HCT116 (cell line): ENCODE data around the gene KRTAP19-4. TPM values are rescaled to one million over a fixed set of nuclear protein-coding genes. Genes with fewer than 3 reads are reported as not detected.

Source experiments
- ATAC-seq: fragments of 200-7000 bp; cut with Tn5 transposase; 2 replicates; pipeline ENCODE4 v1.9.1; 2020; ENCODE audit warnings: mild to moderate bottlenecking, moderate library complexity
- BruUV-seq: library from RNA; stranded (reverse); fragments of 400-500 nt; replicated peaks from 2 replicates; lab custom pipeline; 2021; lab: Mats Ljungman, UMichigan
- CTCF ChIA-PET: fragments of 300-600 bp; sonication (Branson Sonifier 250); formaldehyde crosslinking; loops from one replicate; lab custom pipeline; 2021; ENCODE audit warnings: antibody characterized with exemption; lab: Charles Lee
- POLR2A ChIA-PET: fragments of 300-600, 350-600 bp; sonication (Branson Sonifier 250); formaldehyde crosslinking; loops from one replicate; lab custom pipeline; 2021; ENCODE audit warnings: antibody characterized with exemption; lab: Charles Lee
- RAD21 ChIA-PET, 2 experiments: fragments of 300-600 bp; sonication (Branson Sonifier 250); formaldehyde crosslinking; loops; one replicate each; lab custom pipeline; 2023; ENCODE audit warnings: low total read pairs in 2 of 2; ENCODE audit not compliant: uncharacterized antibody in 2 of 2, unreplicated experiment in 2 of 2, low non-redundant PET in 1 of 2; lab: Charles Lee
- DNase-seq: peaks from one replicate; pipeline ENCODE4 v3.0.0-alpha.2; 2010; ENCODE audit warnings: low read depth, low spot score
- H2AFZ ChIP-seq: fragments of 200-600 bp; shearing (Covaris generic), sonication (generic); 2 replicates; pipeline ENCODE4 v1.6.1; 2017; ENCODE audit warnings: low read depth, mixed run types, mixed read lengths, antibody characterized with exemption, low read length; ENCODE audit not compliant: poor library complexity, severe bottlenecking
- H3K27ac ChIP-seq: 2 replicates; pipeline ENCODE4 v1.5.1; 2012; ENCODE audit warnings: low read depth, low read length
- H3K27me3 ChIP-seq: fragments of 200-600 bp; sonication (generic); 2 replicates; pipeline ENCODE4 v1.6.1; 2016; ENCODE audit warnings: mixed run types, low read length, mixed read lengths; ENCODE audit not compliant: insufficient read depth
- H3K36me3 ChIP-seq, 2 experiments: fragments of 200-500 bp in 1 of 2; fragments of 200-600 bp in 1 of 2; sonication (Bioruptor generic) in 1 of 2; sonication (generic) in 1 of 2; 2 replicates each; pipeline versions ENCODE4 v1.5.1 to v1.6.1; 2014 to 2016; ENCODE audit warnings: low read length in 2 of 2, inconsistent platforms in 1 of 2, mixed read lengths in 1 of 2, mixed run types in 1 of 2; ENCODE audit not compliant: insufficient read depth in 2 of 2, control insufficient read depth in 1 of 2
- H3K4me1 ChIP-seq, 2 experiments: fragments of 200-600 bp in 1 of 2; sonication (generic) in 1 of 2; 2 replicates each; pipeline versions ENCODE4 v1.5.1 to v1.6.1; 2012 to 2017; ENCODE audit warnings: low read length in 2 of 2, inconsistent platforms in 1 of 2, mild to moderate bottlenecking in 1 of 2, mixed read lengths in 1 of 2, mixed run types in 1 of 2, moderate library complexity in 1 of 2; ENCODE audit not compliant: insufficient read depth in 2 of 2, control insufficient read depth in 1 of 2
- H3K4me2 ChIP-seq: fragments of 200-600 bp; sonication (generic); 2 replicates; pipeline ENCODE4 v1.6.1; 2017; ENCODE audit warnings: mixed run types, low read length, mixed read lengths
- H3K4me3 ChIP-seq, 2 experiments: fragments of 200-600 bp in 1 of 2; sonication (generic) in 1 of 2; replicated peaks in 1 of 2; 2 replicates each; pipeline ENCODE4 v1.5.1; 2011 to 2016; ENCODE audit warnings: low read length in 2 of 2, control low read depth in 1 of 2, low read depth in 1 of 2, mild to moderate bottlenecking in 1 of 2, mixed read lengths in 1 of 2, mixed run types in 1 of 2
- H3K79me2 ChIP-seq: fragments of 200-600 bp; sonication (generic); 2 replicates; pipeline ENCODE4 v1.6.1; 2017; ENCODE audit warnings: mild to moderate bottlenecking, mixed run types, low read length, moderate library complexity, mixed read lengths; ENCODE audit not compliant: insufficient read depth
- H3K9ac ChIP-seq: fragments of 200-600 bp; sonication (generic); 2 replicates; pipeline ENCODE4 v1.6.1; 2016; ENCODE audit warnings: low read length, mixed read lengths
- H3K9me2 ChIP-seq: fragments of 200-600 bp; sonication (generic), shearing (Covaris generic); 2 replicates; pipeline ENCODE4 v1.6.1; 2017; ENCODE audit warnings: mixed run types, mild to moderate bottlenecking, moderate library complexity; ENCODE audit not compliant: insufficient read depth
- H3K9me3 ChIP-seq, 2 experiments: fragments of 200-500 bp in 1 of 2; fragments of 200-600 bp in 1 of 2; sonication (Bioruptor generic) in 1 of 2; sonication (generic) in 1 of 2; 2 replicates each; pipeline ENCODE4 v1.6.1; 2014 to 2017; ENCODE audit warnings: low read length in 2 of 2, mixed read lengths in 2 of 2, inconsistent platforms in 1 of 2, low read depth in 1 of 2, mild to moderate bottlenecking in 1 of 2, mixed run types in 1 of 2, moderate library complexity in 1 of 2; ENCODE audit not compliant: control insufficient read depth in 1 of 2, insufficient read depth in 1 of 2
- H4K20me1 ChIP-seq: fragments of 200-600 bp; sonication (generic), shearing (Covaris generic); 2 replicates; pipeline ENCODE4 v1.6.1; 2017; ENCODE audit warnings: mixed run types, mild to moderate bottlenecking, moderate library complexity; ENCODE audit not compliant: insufficient read depth
- CBX3 ChIP-seq: IDR thresholded peaks from 2 replicates; pipeline ENCODE4 v1.6.1; 2012; ENCODE audit warnings: low read depth
- CEBPB ChIP-seq: IDR thresholded peaks from 2 replicates; pipeline ENCODE4 v1.6.1; 2012; ENCODE audit warnings: low read depth
- ELF1 ChIP-seq: IDR thresholded peaks from 2 replicates; pipeline ENCODE4 v1.6.1; 2012; ENCODE audit warnings: low read depth, borderline replicate concordance
- EZH2 ChIP-seq: fragments of 200-600 bp; sonication (generic); IDR thresholded peaks from 2 replicates; pipeline ENCODE4 v1.6.1; 2017; ENCODE audit warnings: antibody characterized with exemption, mixed run types
- EZH2phosphoT487 ChIP-seq: fragments of 200-600 bp; IDR thresholded peaks from 2 replicates; pipeline ENCODE4 v1.6.1; 2018; ENCODE audit warnings: antibody characterized with exemption, borderline replicate concordance
- FOSL1 ChIP-seq: IDR thresholded peaks from 2 replicates; pipeline ENCODE4 v1.6.1; 2012; ENCODE audit warnings: low read depth
- JUND ChIP-seq: IDR thresholded peaks from 2 replicates; pipeline ENCODE4 v1.6.1; 2012
- POLR2AphosphoS5 ChIP-seq: IDR thresholded peaks from 2 replicates; pipeline ENCODE4 v1.6.1; 2011; ENCODE audit warnings: mild to moderate bottlenecking, low read depth, low read length, moderate library complexity
- YY1 ChIP-seq: IDR thresholded peaks from 2 replicates; pipeline ENCODE4 v1.6.1; 2011; ENCODE audit warnings: low read length, low read depth, moderate library complexity, mild to moderate bottlenecking; ENCODE audit not compliant: insufficient replicate concordance; ENCODE audit errors: extremely low read depth
- ZFX ChIP-seq: fragments of 450-650 bp; IDR thresholded peaks from 2 replicates; pipeline ENCODE4 v1.6.1; 2017
- intact Hi-C: fragments of 100-400 bp; cut with micrococcal nuclease; formaldehyde crosslinking; loops from 2 replicates; pipeline ENCODE4 v1.10.0; 2022
- total RNA-seq: library from RNA; stranded (reverse); gene quantifications from one replicate; pipeline ENCODE4 v1.2.1, GENCODE V29; 2021; ENCODE audit not compliant: unreplicated experiment
- TF ChIP-seq, protein P1 (sequence below), 3 experiments: fragments of 200-600 bp in 1 of 3; sonication (generic) in 1 of 3; IDR thresholded peaks in 2 of 3; conservative IDR thresholded peaks in 1 of 3; 2 replicates each; pipeline ENCODE4 v1.5.1; 2012 to 2017; ENCODE audit warnings: low read depth in 2 of 3, low read length in 2 of 3, antibody characterized with exemption in 1 of 3, borderline replicate concordance in 1 of 3, control low read depth in 1 of 3, mild to moderate bottlenecking in 1 of 3, mixed read lengths in 1 of 3, mixed run types in 1 of 3, moderate library complexity in 1 of 3; ENCODE audit not compliant: insufficient read depth in 1 of 3
- TF ChIP-seq, protein P2 (sequence below): IDR thresholded peaks from 2 replicates; pipeline ENCODE4 v1.6.1; 2011; ENCODE audit warnings: mild to moderate bottlenecking, low read length, moderate library complexity; ENCODE audit not compliant: insufficient replicate concordance; ENCODE audit errors: extremely low read depth
- TF ChIP-seq, protein P3 (sequence below): IDR thresholded peaks from 2 replicates; pipeline ENCODE4 v1.6.1; 2012

The KRTAP19-4 gene
- total RNA-seq, 1 experiment from 2014 or later: not detected

DNA sequence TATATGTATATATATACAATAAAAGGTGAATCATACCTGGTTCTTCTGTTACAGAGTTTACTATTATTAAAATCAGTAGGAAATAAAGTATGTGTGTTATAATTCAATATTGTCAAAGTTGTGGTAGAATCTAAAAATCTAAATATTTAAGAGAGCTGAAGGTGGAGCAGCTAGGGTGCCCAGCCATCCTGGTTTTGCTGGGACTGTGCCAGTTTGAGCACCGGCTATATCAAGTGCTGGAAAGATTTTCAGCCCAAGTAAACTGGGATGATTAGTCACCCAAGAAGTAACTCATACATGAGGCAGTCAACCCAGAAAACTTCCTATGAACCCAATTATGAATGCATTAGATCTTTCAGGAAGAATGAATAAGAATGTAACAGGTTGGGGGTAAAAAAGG, 21.9 kb upstream of the KRTAP19-4 start:
- ChIA-PET RAD21 (no interaction called here), CTCF (no interaction called here), POLR2A (no interaction called here)
- TF ChIP-seq EZH2: no peak
- TF ChIP-seq CBX3: no peak
- TF ChIP-seq POLR2AphosphoS5: no peak
- TF ChIP-seq, protein P1, sequence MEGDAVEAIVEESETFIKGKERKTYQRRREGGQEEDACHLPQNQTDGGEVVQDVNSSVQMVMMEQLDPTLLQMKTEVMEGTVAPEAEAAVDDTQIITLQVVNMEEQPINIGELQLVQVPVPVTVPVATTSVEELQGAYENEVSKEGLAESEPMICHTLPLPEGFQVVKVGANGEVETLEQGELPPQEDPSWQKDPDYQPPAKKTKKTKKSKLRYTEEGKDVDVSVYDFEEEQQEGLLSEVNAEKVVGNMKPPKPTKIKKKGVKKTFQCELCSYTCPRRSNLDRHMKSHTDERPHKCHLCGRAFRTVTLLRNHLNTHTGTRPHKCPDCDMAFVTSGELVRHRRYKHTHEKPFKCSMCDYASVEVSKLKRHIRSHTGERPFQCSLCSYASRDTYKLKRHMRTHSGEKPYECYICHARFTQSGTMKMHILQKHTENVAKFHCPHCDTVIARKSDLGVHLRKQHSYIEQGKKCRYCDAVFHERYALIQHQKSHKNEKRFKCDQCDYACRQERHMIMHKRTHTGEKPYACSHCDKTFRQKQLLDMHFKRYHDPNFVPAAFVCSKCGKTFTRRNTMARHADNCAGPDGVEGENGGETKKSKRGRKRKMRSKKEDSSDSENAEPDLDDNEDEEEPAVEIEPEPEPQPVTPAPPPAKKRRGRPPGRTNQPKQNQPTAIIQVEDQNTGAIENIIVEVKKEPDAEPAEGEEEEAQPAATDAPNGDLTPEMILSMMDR (IDR thresholded peaks at IDR 0.05 in 2 of 3, conservative IDR thresholded peaks at IDR 0.05 in 1 of 3; ENCODE audit: borderline replicate concordance in 1 of 3, insufficient read depth in 1 of 3, low read depth in 2 of 3, low read length in 2 of 3): no peak
- TF ChIP-seq, protein P2, sequence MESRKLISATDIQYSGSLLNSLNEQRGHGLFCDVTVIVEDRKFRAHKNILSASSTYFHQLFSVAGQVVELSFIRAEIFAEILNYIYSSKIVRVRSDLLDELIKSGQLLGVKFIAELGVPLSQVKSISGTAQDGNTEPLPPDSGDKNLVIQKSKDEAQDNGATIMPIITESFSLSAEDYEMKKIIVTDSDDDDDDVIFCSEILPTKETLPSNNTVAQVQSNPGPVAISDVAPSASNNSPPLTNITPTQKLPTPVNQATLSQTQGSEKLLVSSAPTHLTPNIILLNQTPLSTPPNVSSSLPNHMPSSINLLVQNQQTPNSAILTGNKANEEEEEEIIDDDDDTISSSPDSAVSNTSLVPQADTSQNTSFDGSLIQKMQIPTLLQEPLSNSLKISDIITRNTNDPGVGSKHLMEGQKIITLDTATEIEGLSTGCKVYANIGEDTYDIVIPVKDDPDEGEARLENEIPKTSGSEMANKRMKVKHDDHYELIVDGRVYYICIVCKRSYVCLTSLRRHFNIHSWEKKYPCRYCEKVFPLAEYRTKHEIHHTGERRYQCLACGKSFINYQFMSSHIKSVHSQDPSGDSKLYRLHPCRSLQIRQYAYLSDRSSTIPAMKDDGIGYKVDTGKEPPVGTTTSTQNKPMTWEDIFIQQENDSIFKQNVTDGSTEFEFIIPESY: no peak
- TF ChIP-seq YY1: no peak
- no peak for TF ChIP-seq ZFX
- TF ChIP-seq ELF1: no peak
- no peak for TF ChIP-seq CEBPB
- TF ChIP-seq FOSL1: no peak
- no peak for TF ChIP-seq EZH2phosphoT487
- no peak for TF ChIP-seq JUND
- TF ChIP-seq, protein P3, sequence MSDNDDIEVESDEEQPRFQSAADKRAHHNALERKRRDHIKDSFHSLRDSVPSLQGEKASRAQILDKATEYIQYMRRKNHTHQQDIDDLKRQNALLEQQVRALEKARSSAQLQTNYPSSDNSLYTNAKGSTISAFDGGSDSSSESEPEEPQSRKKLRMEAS: no peak
- no peak for DNase-seq
- no peak overlapping the region for H3K27ac ChIP-seq
- H3K4me2 ChIP-seq: no peak overlapping the region
- H3K9me3 ChIP-seq: peaks cover 0 to 25% of the 10 kb centered on the region in 2 experiments; a peak in 2 of 4 replicates
- no peaks in the 10 kb centered on the region; a peak in 1 of 4 replicates for H3K36me3 ChIP-seq
- H3K9me2 ChIP-seq: no peaks in the 10 kb centered on the region
- no peak for ATAC-seq
- H4K20me1 ChIP-seq: no peaks in the 10 kb centered on the region
- H3K4me1 ChIP-seq: no peaks in the 10 kb centered on the region
- intact Hi-C loops: no loop called here
- no peak overlapping the region for H3K4me3 ChIP-seq
- BruUV-seq: no TSS peak
- no peak overlapping the region for H3K9ac ChIP-seq
- H3K27me3 ChIP-seq: no peaks in the 10 kb centered on the region
- H3K79me2 ChIP-seq: no peaks in the 10 kb centered on the region
- H2AFZ ChIP-seq: no peak overlapping the region
